HG02938 (cell line): ENCODE measurements around the gene VWA3A.
A peak's percentile ranks its signal among the peaks of the same experiment; 100 is the strongest.
"Not testable (repeated sequence)": the region's sequence is repeated elsewhere in the genome, so short reads cannot be mapped to it uniquely, and the experiment has no call there.

Experiments
- ATAC-seq: cut with Tn5 transposase; IDR thresholded peaks from one replicate; pipeline ENCODE4 v1.9.1; 2021; ENCODE audit warnings: mild to moderate bottlenecking, moderate library complexity; ENCODE audit not compliant: unreplicated experiment

Gene VWA3A

GRCh38 chr16:22181843-22182242, 89.5 kb downstream of the VWA3A start:
- no peak for ATAC-seq

- ATAC-seq, result no peak
These were observed 91.0 kb downstream of the VWA3A start for GRCh38 chr16:22183335-22183734.

- ATAC-seq, result no peak
These were observed 91.7 kb downstream of the VWA3A start for GRCh38 chr16:22183901-22184614.

GRCh38 chr16:22184615-22184968, 92.3 kb downstream of the VWA3A start:
- no peak for ATAC-seq

GRCh38 chr16:22186517-22186916, 94.2 kb downstream of the VWA3A start:
- ATAC-seq, result no peak

GRCh38 chr16:22188267-22188594, 95.9 kb downstream of the VWA3A start:
- ATAC-seq, result no peak

GRCh38 chr16:22188595-22189442, 96.5 kb downstream of the VWA3A start:
- ATAC-seq, result no peak

- no peak for ATAC-seq
These were observed 97.2 kb downstream of the VWA3A start for GRCh38 chr16:22189473-22190080.

- peak; percentile 61 for ATAC-seq
These were observed 97.9 kb downstream of the VWA3A start for GRCh38 chr16:22190081-22190775.

GRCh38 chr16:22190776-22191531, 98.6 kb downstream of the VWA3A start:
- ATAC-seq, result peak; percentile 33

GRCh38 chr16:22191532-22192260, 99.4 kb downstream of the VWA3A start:
- no peak for ATAC-seq

GRCh38 chr16:22192261-22193062, 100.1 kb downstream of the VWA3A start:
- ATAC-seq, result peak; percentile 21

GRCh38 chr16:22193063-22193411, 100.7 kb downstream of the VWA3A start:
- no peak for ATAC-seq

- ATAC-seq, result no peak
These were observed 102.5 kb downstream of the VWA3A start for GRCh38 chr16:22194707-22195444.

GRCh38 chr16:22195445-22195694, 103.0 kb downstream of the VWA3A start:
- ATAC-seq, result no peak

- peak; percentile 29 for ATAC-seq
These were observed 103.6 kb downstream of the VWA3A start for GRCh38 chr16:22195695-22196558.

GRCh38 chr16:22196559-22197168, 104.3 kb downstream of the VWA3A start:
- ATAC-seq, result not testable (repeated sequence)
